GM12878 (cell line): ENCODE measurements around the gene ZNF470. TPM values are rescaled to one million over a fixed set of nuclear protein-coding genes. Genes with fewer than 3 reads are reported as not detected.
A peak's percentile ranks its signal among the peaks of the same experiment; 100 is the strongest.

ENCODE experiments used
- BCL3 ChIP-seq: IDR thresholded peaks from 2 replicates; pipeline ENCODE4 v1.6.1; 2011; ENCODE audit warnings: borderline replicate concordance, low read depth, mild to moderate bottlenecking, moderate library complexity, low read length; ENCODE audit not compliant: insufficient read depth, poor library complexity, severe bottlenecking
- CHD4 ChIP-seq: fragments of 200-600 bp; sonication (generic); IDR thresholded peaks from 2 replicates; pipeline ENCODE4 v1.6.1; 2016; ENCODE audit warnings: mild to moderate bottlenecking
- GABPA ChIP-seq: IDR thresholded peaks from 2 replicates; pipeline ENCODE4 v1.6.1; 2014; ENCODE audit warnings: antibody characterized with exemption, low read depth, mild to moderate bottlenecking, inconsistent platforms
- JUNB ChIP-seq: IDR thresholded peaks from 2 replicates; pipeline ENCODE4 v1.6.1; 2016; ENCODE audit warnings: antibody characterized with exemption, mild to moderate bottlenecking
- NR2C1 ChIP-seq: fragments of 450-650 bp; IDR thresholded peaks from 2 replicates; pipeline ENCODE4 v1.6.1; 2017; ENCODE audit warnings: antibody characterized with exemption, mild to moderate bottlenecking, moderate library complexity
- POLR2AphosphoS2 ChIP-seq: IDR thresholded peaks from 2 replicates; pipeline ENCODE4 v1.6.1; 2011; ENCODE audit warnings: low read depth, mild to moderate bottlenecking, low read length, improper control_type of control experiment, moderate library complexity
- SIN3A ChIP-seq: IDR thresholded peaks from 2 replicates; pipeline ENCODE4 v1.6.1; 2012; ENCODE audit warnings: low read depth, low read length, improper control_type of control experiment
- SMARCA5 ChIP-seq: fragments of 450-650 bp; IDR thresholded peaks from 2 replicates; pipeline ENCODE4 v1.6.1; 2017; ENCODE audit warnings: mild to moderate bottlenecking
- SUZ12 ChIP-seq: fragments of 200-600 bp; sonication (generic); IDR thresholded peaks from one replicate; pipeline ENCODE4 v1.6.1; 2018; ENCODE audit warnings: antibody characterized with exemption, mild to moderate bottlenecking; ENCODE audit not compliant: unreplicated experiment
- TCF3 ChIP-seq: IDR thresholded peaks from 2 replicates; pipeline ENCODE4 v1.6.1; 2012; ENCODE audit warnings: low read depth, mild to moderate bottlenecking, low read length, borderline replicate concordance; ENCODE audit not compliant: insufficient read depth
- USF2 ChIP-seq: IDR thresholded peaks from 2 replicates; pipeline ENCODE4 v1.6.1; 2011; ENCODE audit warnings: low read depth, low read length, improper control_type of control experiment, borderline replicate concordance
- WRNIP1 ChIP-seq: IDR thresholded peaks from 2 replicates; pipeline ENCODE4 v1.6.1; 2011; ENCODE audit warnings: low read depth, low read length, improper control_type of control experiment, borderline replicate concordance
- ZBTB4 ChIP-seq: fragments of 450-650 bp; formaldehyde crosslinking; IDR thresholded peaks from 2 replicates; pipeline ENCODE4 v1.4.0; 2022; ENCODE audit warnings: mild to moderate bottlenecking, moderate library complexity
- polyA plus RNA-seq, 11 experiments: library from polyadenylated mRNA; depleted of rRNA in 4 of 11; unstranded in 6 of 11; stranded (reverse) in 5 of 11; fragments of >200 nt; fragmentation: Nextera tagmentation in 4 of 11; fragmentation: Illumina TruSeq in 1 of 11; extraction: Ambion mirVana in 4 of 11; extraction: Trizol in 1 of 11; gene quantifications; 1 replicate in 1 of 11; 2 replicates in 10 of 11; pipeline versions ENCODE4 v1.2.1 to v1.2.3, GENCODE V29; 2011 to 2016; ENCODE audit warnings: inconsistent platforms in 2 of 11, missing spikeins in 2 of 11, low read depth in 1 of 11
- total RNA-seq, 4 experiments: library from RNA; depleted of rRNA in 3 of 4; stranded (reverse); fragments of >200 nt in 3 of 4; fragmentation: Illumina TruSeq in 1 of 4; extraction: Trizol in 1 of 4; gene quantifications; 2 replicates each; pipeline versions ENCODE4 v1.2.1 to v1.2.3, GENCODE V29; 2013 to 2021
- TF ChIP-seq, protein P1 (sequence below): fragments of 150-350 bp; IDR thresholded peaks from 2 replicates; pipeline ENCODE4 v1.6.1; 2014; ENCODE audit warnings: mild to moderate bottlenecking, low read depth, low read length
- TF ChIP-seq, protein P2 (sequence below): fragments of 450-650 bp; IDR thresholded peaks from 2 replicates; pipeline ENCODE4 v1.6.1; 2016; ENCODE audit warnings: mild to moderate bottlenecking, moderate library complexity, borderline replicate concordance

The ZNF470 gene
- total and polyA plus RNA-seq, 10 of the 15 experiments (the other 5 are each of a cell fraction or from before 2014, with no cell fraction given) = 0.16 to 1.4 (median 0.56) TPM

GRCh38 chr19:56567274-56568120, at the start of gene ZNF470 (continued):
- TF ChIP-seq, protein P1, sequence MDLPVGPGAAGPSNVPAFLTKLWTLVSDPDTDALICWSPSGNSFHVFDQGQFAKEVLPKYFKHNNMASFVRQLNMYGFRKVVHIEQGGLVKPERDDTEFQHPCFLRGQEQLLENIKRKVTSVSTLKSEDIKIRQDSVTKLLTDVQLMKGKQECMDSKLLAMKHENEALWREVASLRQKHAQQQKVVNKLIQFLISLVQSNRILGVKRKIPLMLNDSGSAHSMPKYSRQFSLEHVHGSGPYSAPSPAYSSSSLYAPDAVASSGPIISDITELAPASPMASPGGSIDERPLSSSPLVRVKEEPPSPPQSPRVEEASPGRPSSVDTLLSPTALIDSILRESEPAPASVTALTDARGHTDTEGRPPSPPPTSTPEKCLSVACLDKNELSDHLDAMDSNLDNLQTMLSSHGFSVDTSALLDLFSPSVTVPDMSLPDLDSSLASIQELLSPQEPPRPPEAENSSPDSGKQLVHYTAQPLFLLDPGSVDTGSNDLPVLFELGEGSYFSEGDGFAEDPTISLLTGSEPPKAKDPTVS = no peak
- no peak for TF ChIP-seq SUZ12
- TF ChIP-seq NR2C1 = no peak
- no peak for TF ChIP-seq SMARCA5
- no peak for TF ChIP-seq JUNB
- no peak for TF ChIP-seq WRNIP1
- TF ChIP-seq SIN3A = no peak
- TF ChIP-seq USF2 = no peak
- TF ChIP-seq CHD4 = no peak
- TF ChIP-seq TCF3 = no peak
- TF ChIP-seq GABPA = peak; percentile 86
- TF ChIP-seq, protein P2, sequence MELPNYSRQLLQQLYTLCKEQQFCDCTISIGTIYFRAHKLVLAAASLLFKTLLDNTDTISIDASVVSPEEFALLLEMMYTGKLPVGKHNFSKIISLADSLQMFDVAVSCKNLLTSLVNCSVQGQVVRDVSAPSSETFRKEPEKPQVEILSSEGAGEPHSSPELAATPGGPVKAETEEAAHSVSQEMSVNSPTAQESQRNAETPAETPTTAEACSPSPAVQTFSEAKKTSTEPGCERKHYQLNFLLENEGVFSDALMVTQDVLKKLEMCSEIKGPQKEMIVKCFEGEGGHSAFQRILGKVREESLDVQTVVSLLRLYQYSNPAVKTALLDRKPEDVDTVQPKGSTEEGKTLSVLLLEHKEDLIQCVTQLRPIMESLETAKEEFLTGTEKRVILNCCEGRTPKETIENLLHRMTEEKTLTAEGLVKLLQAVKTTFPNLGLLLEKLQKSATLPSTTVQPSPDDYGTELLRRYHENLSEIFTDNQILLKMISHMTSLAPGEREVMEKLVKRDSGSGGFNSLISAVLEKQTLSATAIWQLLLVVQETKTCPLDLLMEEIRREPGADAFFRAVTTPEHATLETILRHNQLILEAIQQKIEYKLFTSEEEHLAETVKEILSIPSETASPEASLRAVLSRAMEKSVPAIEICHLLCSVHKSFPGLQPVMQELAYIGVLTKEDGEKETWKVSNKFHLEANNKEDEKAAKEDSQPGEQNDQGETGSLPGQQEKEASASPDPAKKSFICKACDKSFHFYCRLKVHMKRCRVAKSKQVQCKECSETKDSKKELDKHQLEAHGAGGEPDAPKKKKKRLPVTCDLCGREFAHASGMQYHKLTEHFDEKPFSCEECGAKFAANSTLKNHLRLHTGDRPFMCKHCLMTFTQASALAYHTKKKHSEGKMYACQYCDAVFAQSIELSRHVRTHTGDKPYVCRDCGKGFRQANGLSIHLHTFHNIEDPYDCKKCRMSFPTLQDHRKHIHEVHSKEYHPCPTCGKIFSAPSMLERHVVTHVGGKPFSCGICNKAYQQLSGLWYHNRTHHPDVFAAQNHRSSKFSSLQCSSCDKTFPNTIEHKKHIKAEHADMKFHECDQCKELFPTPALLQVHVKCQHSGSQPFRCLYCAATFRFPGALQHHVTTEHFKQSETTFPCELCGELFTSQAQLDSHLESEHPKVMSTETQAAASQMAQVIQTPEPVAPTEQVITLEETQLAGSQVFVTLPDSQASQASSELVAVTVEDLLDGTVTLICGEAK = peak; percentile 71
- no peak for TF ChIP-seq BCL3
- no peak for TF ChIP-seq ZBTB4 (CRISPR knock-in tag)
- TF ChIP-seq POLR2AphosphoS2 = no peak
